ENCODE data around the gene ADPRS.
A peak's percentile ranks its signal among the peaks of the same experiment; 100 is the strongest.

The ADPRS gene

GRCh38 chr1:36111151-36111550 lies 22.5 kb downstream of the ADPRS start:
- no peak for DNase-seq

- no peak for DNase-seq
Measured at GRCh38 chr1:36112823-36113222, 24.1 kb downstream of the ADPRS start.

GRCh38 chr1:36114371-36114770 lies 25.7 kb downstream of the ADPRS start:
- DNase-seq: no peak

GRCh38 chr1:36115200-36115669 lies 26.5 kb downstream of the ADPRS start:
- peak; percentile 92 for DNase-seq

- no peak for DNase-seq
Measured at GRCh38 chr1:36115931-36116330, 27.2 kb downstream of the ADPRS start.

GRCh38 chr1:36116901-36117300 lies 28.2 kb downstream of the ADPRS start:
- peak; percentile 83 for DNase-seq

GRCh38 chr1:36118447-36119204 lies 29.9 kb downstream of the ADPRS start:
- no peak for DNase-seq

- DNase-seq: no peak
Measured at GRCh38 chr1:36119456-36119855, 30.8 kb downstream of the ADPRS start.

GRCh38 chr1:36122062-36123030 lies 33.7 kb downstream of the ADPRS start:
- no peak for DNase-seq

- no peak for DNase-seq
Measured at GRCh38 chr1:36123356-36123755, 34.7 kb downstream of the ADPRS start.

- no peak for DNase-seq
Measured at GRCh38 chr1:36124404-36125128, 35.9 kb downstream of the ADPRS start.

GRCh38 chr1:36125129-36125991 lies 36.7 kb downstream of the ADPRS start, which contains the start of gene COL8A2:
COL8A2 (minus strand) TSS chr1:36125222; CDS start chr1:36100242, 24,980 bp downstream.
- peak; percentile 79 for DNase-seq

- no peak for DNase-seq
Measured at GRCh38 chr1:36126005-36126716, 37.5 kb downstream of the ADPRS start.

GRCh38 chr1:36126797-36127500 lies 38.3 kb downstream of the ADPRS start:
- no peak for DNase-seq

GRCh38 chr1:36128126-36128904 lies 39.6 kb downstream of the ADPRS start:
- DNase-seq: no peak

GRCh38 chr1:36128905-36129206 lies 40.2 kb downstream of the ADPRS start:
- DNase-seq: no peak

GRCh38 chr1:36132029-36132428 lies 43.3 kb downstream of the ADPRS start:
- no peak for DNase-seq

GRCh38 chr1:36133484-36133883 lies 44.8 kb downstream of the ADPRS start:
- peak; percentile 86 for DNase-seq

- peak; percentile 77 for DNase-seq
Measured at GRCh38 chr1:36134031-36134430, 45.3 kb downstream of the ADPRS start.
